ENCODE results near the gene SLC22A23.
A peak's percentile ranks its signal among the peaks of the same experiment; 100 is the strongest.

SLC22A23 gene

GRCh38 chr6:3473773-3474172, 16.9 kb upstream of the SLC22A23 start:
- peak; percentile 15 for DNase-seq (ENCODE audit: low spot score)

- DNase-seq (ENCODE audit: low spot score): peak; percentile 54
These were observed 14.9 kb upstream of the SLC22A23 start for GRCh38 chr6:3471711-3472110.

GRCh38 chr6:3471286-3471685, 14.4 kb upstream of the SLC22A23 start:
- DNase-seq (ENCODE audit: low spot score): no peak

- no peak for DNase-seq (ENCODE audit: low spot score)
These were observed 11.7 kb upstream of the SLC22A23 start for GRCh38 chr6:3468585-3468984.

DNA sequence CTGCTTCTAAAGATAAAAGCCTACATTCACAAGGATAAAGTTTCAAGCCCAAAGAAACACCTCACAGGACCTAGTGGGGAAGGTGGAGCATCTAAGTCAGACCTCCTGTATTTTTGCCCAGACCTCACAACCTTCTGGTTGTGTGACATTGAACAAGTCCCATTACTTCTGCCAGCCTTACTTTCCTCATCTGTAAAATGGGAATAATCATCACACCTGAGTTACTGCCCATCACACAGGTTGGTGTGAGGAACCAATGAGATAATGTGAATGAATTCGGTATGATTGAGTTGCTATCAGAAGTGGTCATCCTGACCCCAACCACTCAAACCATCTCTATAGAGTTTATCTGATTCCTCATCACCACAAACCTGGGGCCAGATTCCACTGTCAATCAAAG, 11.1 kb upstream of the SLC22A23 start:
- no peak for DNase-seq (ENCODE audit: low spot score)

DNA sequence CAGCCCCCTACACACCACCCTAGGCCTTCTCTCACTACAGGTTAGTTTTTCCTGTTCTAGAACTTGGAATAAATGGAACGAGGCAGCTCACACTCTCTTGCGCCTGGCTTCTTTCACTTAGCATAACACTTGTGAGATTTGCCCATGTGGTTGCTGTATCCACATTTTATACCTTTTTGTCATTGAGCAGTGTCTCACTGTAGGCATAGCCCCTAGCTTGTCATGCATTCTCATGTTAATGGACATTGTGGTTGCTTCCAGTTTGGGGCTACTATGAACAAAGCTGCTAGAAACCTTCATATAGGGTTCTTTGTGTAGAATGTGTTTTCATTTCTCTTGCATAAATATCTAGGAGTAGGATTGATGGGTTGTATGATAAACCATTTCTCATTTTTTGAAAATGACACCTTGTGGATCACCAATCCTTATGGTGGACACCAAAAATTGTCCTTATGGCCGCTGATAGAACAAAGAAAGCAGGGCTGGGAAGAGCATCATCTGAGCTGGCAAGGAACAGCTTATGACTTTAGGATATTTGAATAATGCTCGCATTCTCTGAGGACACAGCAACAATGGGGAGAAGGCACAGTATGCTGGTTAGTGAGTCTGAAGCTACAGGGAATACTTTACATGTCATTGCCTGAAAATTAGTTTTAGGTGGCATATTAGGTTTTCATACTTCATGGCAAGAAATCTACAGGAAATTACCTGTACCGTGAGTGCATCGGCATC, 9.8 kb upstream of the SLC22A23 start:
- DNase-seq (ENCODE audit: low spot score): no peak

GRCh38 chr6:3460253-3460652, 3.4 kb upstream of the SLC22A23 start:
- no peak for DNase-seq (ENCODE audit: low spot score)

- no peak for DNase-seq (ENCODE audit: low spot score)
These were observed 2.0 kb upstream of the SLC22A23 start for GRCh38 chr6:3458706-3459421.

GRCh38 chr6:3457710-3458602, 1.1 kb upstream of the SLC22A23 start:
- DNase-seq (ENCODE audit: low spot score): peak; percentile 16

DNA sequence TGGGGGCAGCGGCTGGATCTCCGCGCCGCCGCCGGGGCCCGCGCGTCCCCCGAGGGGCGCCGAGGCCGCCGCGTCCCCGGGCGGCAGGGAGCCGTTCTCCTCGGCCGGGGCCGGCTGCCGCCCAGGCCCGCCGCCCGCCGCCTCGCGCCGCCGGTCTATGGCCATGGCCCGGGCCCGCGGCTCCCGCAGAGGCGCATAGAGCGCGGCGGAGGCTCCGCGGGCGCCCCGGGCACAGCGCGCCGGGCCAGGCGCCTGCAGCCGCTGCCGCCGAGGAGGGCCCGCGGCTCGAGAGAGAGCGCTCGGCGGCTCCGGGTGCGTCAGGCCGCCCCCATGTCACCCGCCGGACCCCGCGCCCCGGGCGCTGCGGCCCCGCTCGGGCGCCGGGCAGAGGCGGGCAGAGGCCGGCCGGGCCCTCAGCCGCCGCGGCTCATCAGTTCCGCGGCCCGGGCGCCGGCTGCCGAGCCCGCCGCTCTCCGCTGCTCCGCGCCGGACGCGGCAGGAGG, 404 bp downstream of the SLC22A23 start:
- peak; percentile 77 for DNase-seq (ENCODE audit: low spot score)

DNA sequence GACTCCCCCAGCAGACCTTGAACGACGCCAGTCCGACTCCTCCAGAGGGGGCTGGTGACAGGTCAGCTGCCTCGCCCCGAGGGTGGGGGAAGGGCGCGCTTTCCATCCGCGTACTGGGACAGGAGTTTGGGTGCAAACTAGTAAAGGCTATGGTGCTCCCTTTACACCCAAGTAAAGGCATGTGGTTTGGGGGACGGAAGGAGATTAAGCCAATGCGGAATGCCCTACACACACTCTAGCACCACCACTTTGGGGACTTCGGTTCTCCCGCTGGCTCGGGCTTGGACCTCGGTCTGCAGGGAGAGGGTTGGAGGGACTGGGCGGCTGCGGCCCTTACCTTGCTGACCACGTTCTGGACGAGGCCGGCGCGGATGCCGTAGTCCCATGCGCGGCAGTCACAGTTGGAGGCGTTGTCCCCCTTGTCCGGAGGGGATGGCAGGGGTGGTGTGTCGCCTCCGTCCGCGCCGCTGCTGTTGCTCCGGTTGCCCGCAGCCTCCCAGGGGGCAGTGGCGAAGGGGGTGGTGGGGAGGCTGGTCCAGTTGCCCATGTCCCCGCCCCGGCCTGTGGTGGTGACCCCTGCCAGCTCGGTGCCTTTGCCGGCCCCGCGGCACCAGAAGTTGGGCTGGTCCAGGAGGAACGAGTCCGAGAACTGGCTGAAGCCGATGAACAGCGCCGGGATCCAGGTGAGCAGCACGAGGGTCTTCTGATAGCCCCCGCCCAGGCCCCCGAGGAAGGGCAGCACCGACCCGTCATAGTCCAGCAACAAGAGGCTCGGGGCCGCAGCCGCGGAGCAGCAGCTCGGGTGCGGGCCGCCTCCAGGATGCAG, 1.1 kb downstream of the SLC22A23 start:
- DNase-seq (ENCODE audit: low spot score): peak; percentile 55

- DNase-seq (ENCODE audit: low spot score): no peak
These were observed 1.7 kb downstream of the SLC22A23 start for GRCh38 chr6:3455147-3455568.

DNA sequence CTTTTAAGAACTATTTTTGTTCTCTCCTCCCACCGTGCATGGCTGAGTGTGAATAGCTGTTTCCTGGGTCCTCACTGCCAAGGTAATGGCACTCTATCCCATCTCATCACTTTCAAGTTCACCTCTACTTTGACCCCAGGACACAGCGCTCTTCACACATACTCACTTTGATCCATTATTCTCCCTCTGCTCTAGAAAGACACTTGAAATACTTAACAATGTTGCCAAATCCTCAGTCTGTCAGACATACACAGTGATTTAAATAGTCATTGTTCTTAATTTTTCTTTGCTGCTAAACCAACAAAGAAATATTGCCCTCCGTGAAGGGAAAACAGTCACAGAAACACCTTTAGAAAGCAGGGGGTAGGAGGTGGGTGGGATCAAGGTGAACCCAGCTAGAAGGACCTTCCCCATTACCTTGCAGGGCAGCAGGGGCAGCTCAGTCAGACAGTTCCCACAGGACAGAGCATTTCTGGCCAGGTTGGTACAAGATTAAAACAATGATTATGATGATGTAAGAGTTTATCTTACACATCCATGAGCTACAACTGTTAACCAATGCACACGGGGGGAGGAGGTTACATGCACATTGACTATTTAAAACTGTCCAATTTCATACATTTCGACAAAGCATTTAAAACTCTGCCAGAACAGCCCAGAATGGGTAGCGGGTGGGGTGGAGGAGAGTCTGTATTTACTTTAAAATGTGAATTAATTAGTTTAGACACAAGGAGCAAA, 2.4 kb downstream of the SLC22A23 start:
- DNase-seq (ENCODE audit: low spot score): no peak

GRCh38 chr6:3453413-3454272, 3.2 kb downstream of the SLC22A23 start:
- no peak for DNase-seq (ENCODE audit: low spot score)

DNA sequence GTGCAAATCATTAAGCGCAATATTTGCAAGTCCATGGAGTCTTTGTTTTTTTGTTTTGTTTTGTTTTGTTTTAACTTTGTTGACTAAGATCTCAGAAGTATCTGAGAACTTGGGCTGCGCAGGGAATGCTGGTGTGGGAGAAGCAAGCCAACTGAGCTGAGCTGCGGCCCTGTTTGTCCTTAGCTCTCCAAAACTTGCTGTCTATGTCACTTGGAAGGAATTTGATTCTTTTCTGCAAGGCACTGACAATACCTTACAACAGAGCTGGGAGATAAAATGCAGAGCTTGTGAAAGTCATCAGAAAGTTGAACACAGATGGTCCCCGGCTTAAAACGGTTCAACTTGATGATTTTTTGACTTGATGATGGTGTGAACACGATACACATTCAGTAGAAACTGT, 5.4 kb downstream of the SLC22A23 start:
- peak; percentile 49 for DNase-seq (ENCODE audit: low spot score)

DNA sequence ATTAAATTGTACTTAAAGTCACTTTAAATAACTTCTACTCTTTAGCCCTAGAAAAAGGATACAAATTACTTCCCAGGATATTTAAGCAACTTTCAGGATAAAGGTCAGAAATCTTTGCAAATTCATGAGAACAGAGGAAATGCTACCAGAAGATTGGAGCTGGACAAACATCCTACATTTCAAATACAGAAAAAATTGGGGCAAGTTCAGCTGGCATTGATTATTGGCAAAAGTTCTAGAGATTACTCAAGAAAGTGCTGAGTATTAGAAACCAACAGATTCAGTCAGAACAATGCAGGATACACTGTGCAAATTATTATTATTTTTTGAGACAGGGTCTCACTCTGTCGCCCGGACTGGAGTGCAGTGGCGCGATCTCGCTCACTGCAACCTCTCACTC, 6.0 kb downstream of the SLC22A23 start:
- DNase-seq (ENCODE audit: low spot score): peak; percentile 46

DNA sequence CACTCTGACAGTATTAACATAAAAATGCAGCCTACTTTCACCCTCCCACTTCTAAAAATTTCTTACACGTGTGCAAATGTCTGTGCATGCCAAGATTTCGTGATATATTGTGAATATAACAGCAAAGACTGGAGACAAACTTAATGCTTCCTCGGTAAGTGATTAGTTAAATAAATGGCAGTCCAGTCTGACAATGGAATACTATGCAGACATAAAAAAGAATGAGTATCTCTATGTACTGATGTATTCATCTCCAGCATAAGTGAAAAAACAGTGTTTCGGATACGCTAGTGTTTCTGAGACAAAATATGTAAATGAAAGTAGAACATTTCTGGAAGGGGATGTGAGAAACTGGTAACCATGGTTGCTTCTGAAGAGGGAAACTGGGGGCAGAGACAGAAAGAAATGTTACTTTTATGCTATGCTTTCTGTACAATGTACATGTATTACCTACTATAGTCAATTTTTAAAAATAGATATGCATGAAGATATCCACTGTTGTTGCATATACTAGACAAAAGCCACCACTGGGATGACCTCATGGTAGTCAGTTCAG, 7.0 kb downstream of the SLC22A23 start:
- no peak for DNase-seq (ENCODE audit: low spot score)

DNA sequence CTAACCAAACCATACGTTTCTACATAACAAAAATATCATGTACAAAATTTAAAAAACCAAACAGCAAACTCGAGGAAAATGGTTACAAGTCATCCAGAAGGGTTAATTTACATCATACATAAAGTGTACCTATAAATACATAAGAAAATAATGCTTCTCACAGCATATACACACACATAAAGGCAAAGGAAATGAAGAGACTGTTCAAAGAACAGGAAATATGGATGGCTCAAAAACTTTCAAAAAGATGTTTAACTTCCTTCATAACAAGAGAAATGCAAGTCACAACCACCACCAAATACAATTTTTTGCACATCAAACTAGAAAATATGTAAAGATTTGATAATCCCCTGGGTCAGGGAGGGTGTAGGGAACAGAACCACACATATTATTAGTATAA, 7.5 kb downstream of the SLC22A23 start:
- DNase-seq (ENCODE audit: low spot score): no peak

- no peak for DNase-seq (ENCODE audit: low spot score)
These were observed 9.8 kb downstream of the SLC22A23 start for GRCh38 chr6:3447005-3447404.

GRCh38 chr6:3446184-3446583, 10.7 kb downstream of the SLC22A23 start:
- no peak for DNase-seq (ENCODE audit: low spot score)

Measured in GM03348 (cell line).